ENCODE measurements around the gene APEX2.

Gene APEX2

GRCh38 chrX:54995621-54996020 lies 4.5 kb upstream of the APEX2 start (continued):
- no peak for TF ChIP-seq POU6F1 (CRISPR knock-in tag; IDR thresholded peaks at IDR 0.05; ENCODE audit: borderline replicate concordance, low read depth)

GRCh38 chrX:55004231-55004630 lies 4.1 kb downstream of the APEX2 start:
- no peak for TF ChIP-seq ZNF565 (CRISPR knock-in tag; conservative IDR thresholded peaks at IDR 0.05; ENCODE audit: low read depth)
- TF ChIP-seq TCF4 (CRISPR knock-in tag; IDR thresholded peaks at IDR 0.05; ENCODE audit: borderline replicate concordance), result no peak
- no peak for TF ChIP-seq ARNTL (CRISPR knock-in tag; IDR thresholded peaks at IDR 0.05; ENCODE audit: borderline replicate concordance, low read depth)
- TF ChIP-seq CREB5 (CRISPR knock-in tag; IDR thresholded peaks at IDR 0.05; ENCODE audit: low read depth), result no peak
- TF ChIP-seq BACH2 (CRISPR knock-in tag; IDR thresholded peaks at IDR 0.05; ENCODE audit: borderline replicate concordance), result no peak
- no peak for ATAC-seq

GRCh38 chrX:55005256-55005655 lies 5.1 kb downstream of the APEX2 start:
- TF ChIP-seq PATZ1 (CRISPR knock-in tag; IDR thresholded peaks at IDR 0.05; ENCODE audit: borderline replicate concordance) (no peak), CSDC2 (CRISPR knock-in tag; IDR thresholded peaks at IDR 0.05) (no peak), GLIS3 (CRISPR knock-in tag; IDR thresholded peaks at IDR 0.05) (no peak), TCF4 (CRISPR knock-in tag; IDR thresholded peaks at IDR 0.05; ENCODE audit: borderline replicate concordance) (no peak), OSR1 (CRISPR knock-in tag; IDR thresholded peaks at IDR 0.05) (no peak)
- ATAC-seq, result no peak

- TF ChIP-seq ARNTL (CRISPR knock-in tag; IDR thresholded peaks at IDR 0.05; ENCODE audit: borderline replicate concordance, low read depth) (no peak), CSRNP3 (CRISPR knock-in tag; IDR thresholded peaks at IDR 0.05) (no peak), ZNF565 (CRISPR knock-in tag; conservative IDR thresholded peaks at IDR 0.05; ENCODE audit: low read depth) (no peak), ZNF8 (CRISPR knock-in tag; IDR thresholded peaks at IDR 0.05) (no peak), SNAI2 (CRISPR knock-in tag; IDR thresholded peaks at IDR 0.05) (no peak), CSDC2 (CRISPR knock-in tag; IDR thresholded peaks at IDR 0.05) (no peak), GLIS3 (CRISPR knock-in tag; IDR thresholded peaks at IDR 0.05) (no peak), PPARA (CRISPR knock-in tag; IDR thresholded peaks at IDR 0.05; ENCODE audit: borderline replicate concordance) (no peak), PATZ1 (CRISPR knock-in tag; IDR thresholded peaks at IDR 0.05; ENCODE audit: borderline replicate concordance) (no peak), RARB (CRISPR knock-in tag; IDR thresholded peaks at IDR 0.05) (no peak), ESRRG (CRISPR knock-in tag; IDR thresholded peaks at IDR 0.05) (no peak), ZC3H10 (CRISPR knock-in tag; IDR thresholded peaks at IDR 0.05) (no peak), ZFP30 (CRISPR knock-in tag; IDR thresholded peaks at IDR 0.05) (no peak)
- ATAC-seq, result no peak
These were observed 6.9 kb downstream of the APEX2 start for GRCh38 chrX:55006827-55007621.

Data from SK-N-SH treated with all-trans-retinoic acid at 6 μM for 48 hours (cell line).